Stimulated activated CD8-positive, alpha-beta memory T cell treated with anti-CD3 and anti-CD28 coated beads, Interleukin-4, amount 100 ng/mL, for 24 hours (primary cell): Measurements from ENCODE around the gene CRYM.
"Not testable (repeated sequence)": the region's sequence is repeated elsewhere in the genome, so short reads cannot be mapped to it uniquely, and the experiment has no call there.

Source experiments
- DNase-seq: peaks from one replicate; pipeline ENCODE4 v3.0.0-alpha.2; 2020; ENCODE audit warnings: low read depth

The CRYM gene

GRCh38 chr16:21277045-21277926 lies 804 bp downstream of the CRYM start:
- DNase-seq, result no peak

GRCh38 chr16:21276090-21276489 lies 2.0 kb downstream of the CRYM start:
- no peak for DNase-seq

GRCh38 chr16:21275529-21275928 lies 2.6 kb downstream of the CRYM start:
- DNase-seq, result no peak

GRCh38 chr16:21274172-21274726 lies 3.8 kb downstream of the CRYM start:
- DNase-seq, result no peak

- not testable (repeated sequence) for DNase-seq
Observed at GRCh38 chr16:21272763-21273162, 5.3 kb downstream of the CRYM start.

DNA sequence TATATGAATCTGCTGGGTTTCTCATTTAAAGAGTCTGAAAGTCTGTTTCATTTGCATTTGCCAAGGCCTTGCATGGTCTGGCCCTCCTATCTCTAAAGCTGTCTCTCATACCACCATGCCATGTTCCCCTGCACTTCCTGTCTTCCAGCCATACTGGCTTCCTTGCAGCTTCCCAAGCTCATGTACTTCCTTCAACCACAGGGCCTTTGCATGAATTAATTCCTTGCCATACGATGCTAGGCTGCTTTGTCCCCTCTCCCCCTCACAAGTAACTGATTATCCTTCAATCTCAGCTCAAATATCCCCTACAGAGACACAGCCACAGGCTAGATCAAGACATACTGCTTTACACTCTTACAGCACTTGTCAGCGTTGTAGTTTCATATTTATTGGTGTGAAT lies 5.8 kb downstream of the CRYM start:
- no peak for DNase-seq

GRCh38 chr16:21268236-21268635 lies 9.9 kb downstream of the CRYM start:
- DNase-seq, result no peak

DNA sequence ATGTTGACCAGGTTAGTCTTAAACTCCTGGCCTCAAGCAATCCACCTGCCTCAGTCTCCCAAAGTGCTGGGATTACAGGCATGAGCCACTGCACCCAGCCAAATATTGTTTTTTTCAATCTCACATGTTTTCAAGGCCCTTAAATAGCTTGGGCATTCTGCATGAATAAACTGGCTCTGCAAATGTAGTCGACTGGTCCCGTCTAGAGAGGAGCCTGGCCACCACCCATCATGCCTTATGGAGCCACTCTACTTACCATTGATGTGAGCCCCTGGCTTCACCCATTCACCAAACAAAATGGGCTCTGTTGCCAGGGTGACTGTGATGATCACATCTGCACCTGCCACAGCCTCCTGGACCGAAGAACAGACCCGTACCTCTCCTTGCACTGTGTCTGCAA lies 10.8 kb downstream of the CRYM start:
- no peak for DNase-seq

- no peak for DNase-seq
Observed at GRCh38 chr16:21265104-21265837, 12.8 kb downstream of the CRYM start.

GRCh38 chr16:21264571-21265036 lies 13.5 kb downstream of the CRYM start:
- no peak for DNase-seq

DNA sequence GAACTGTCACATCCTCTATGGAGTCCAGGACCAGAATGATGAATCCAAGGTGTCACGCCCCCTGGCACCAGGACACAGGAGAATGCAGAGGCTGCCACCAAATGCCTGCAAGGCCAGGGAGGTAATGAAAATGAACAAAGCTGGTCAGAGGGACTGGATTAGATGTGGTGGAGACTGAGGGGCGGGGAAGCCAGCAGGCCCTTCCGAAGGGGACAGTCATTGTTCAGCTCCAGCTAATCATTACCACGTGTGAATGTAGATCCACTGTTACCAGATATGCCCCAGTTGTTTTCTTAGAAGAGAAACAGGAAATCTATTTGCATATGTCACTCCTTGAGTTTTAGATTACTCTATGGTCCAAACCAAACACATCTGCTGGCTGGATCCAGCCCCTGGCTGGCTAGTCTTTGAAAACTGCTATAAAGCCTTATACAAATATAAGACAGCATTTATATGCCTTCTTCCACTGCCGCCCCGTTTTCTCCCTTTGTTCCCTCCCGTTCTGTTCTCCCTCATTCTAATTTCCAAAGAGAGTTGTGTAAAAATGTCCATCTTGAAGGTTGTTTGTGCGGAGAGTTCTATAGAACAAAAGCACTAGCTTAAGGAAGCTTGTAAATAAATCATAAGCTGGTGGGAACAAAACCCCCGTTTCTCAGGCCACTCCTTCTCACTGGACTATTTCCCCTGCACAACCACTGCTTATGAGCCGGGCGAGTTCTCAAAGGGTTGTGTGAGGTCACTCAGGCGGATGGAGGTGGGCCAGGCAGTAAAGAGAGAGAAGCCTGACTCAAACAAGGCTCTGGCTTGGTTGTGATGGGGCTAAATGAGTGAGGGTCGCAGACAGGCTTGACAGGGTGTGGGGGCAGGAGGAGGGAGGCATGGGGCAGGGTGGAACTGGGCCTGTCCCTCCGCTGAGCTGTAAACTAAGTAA lies 14.2 kb downstream of the CRYM start:
- DNase-seq, result no peak

DNA sequence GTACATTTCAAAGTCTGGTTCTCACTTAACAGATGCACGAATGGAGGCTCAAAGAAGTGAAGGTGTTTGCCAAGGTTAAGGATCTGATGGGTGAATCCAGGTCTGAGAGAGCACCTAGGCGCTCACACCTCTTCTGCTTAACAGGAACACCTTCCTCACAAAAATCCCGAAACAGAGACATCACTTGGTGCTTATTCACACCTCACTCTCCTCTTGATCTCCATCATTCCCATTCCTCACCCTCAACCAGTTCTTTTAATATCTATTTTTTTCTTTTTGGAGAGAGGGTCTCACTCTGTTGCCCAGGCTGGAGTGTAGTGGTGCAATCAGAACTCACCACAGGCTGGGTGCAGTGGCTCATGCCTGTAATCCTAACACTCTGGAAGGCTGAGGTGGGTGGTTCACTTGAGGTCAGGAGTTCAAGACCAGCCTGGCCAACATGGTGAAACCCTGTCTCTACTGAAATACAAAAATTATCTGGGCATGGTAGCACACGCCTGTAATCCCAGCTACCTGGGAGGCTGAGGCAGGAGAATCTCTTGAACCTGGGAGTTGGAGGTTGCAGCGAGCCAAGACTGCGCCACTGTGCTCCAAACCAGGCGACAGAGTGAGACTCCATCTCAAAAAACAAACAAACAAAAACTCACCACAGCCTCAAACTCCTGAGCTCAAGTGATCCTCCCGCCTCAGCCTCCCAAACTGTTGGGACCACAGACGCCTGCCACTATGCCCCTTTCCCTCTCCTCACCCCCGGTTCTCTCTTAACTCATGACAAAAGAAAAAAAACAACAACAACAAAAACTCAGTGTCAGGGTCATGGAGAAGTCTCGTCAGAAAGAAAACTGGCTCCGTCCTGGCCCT lies 15.1 kb downstream of the CRYM start:
- no peak for DNase-seq

- DNase-seq, result no peak
Observed at GRCh38 chr16:21260870-21261791, 17.0 kb downstream of the CRYM start.

DNA sequence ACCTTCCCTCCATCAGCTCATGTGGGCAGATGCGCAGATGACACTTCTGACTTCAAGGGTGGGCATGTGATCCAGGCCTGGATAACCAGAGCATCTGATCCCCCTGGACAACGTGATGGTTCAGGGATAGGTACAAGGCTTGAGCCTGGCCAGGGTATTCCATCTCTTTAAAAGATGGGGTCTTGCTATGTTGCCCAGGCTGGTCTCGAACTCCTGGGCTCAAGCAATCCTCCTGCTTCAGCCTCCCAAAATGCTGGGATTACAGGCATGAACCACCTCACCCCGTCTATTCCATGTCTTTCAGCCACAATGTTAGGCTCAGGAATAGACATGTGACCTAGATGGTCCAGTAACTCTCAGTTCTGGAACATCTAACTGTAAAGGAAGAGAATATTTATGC lies 20.8 kb downstream of the CRYM start:
- DNase-seq, result no peak

- no peak for DNase-seq
Observed at GRCh38 chr16:21256636-21257035, 21.5 kb downstream of the CRYM start.

DNA sequence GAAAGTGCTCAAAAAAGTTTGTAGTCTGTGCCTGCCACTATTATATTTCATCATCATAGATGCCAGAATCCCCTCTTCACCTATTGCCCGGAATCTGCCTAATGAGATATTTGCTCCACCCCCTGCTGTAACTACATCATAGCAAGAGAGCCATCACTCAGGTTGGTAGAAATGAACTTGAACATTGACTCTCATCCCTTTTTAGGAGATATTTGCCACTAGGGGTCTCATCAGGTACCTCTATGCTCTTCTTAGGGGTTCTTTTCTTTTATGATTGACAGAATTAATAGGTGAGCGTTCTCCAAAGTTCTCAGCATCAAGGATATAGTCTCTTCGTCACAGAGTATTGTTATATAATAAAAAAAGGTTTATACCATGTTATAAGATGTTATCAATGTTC lies 24.6 kb downstream of the CRYM start:
- no peak for DNase-seq

DNA sequence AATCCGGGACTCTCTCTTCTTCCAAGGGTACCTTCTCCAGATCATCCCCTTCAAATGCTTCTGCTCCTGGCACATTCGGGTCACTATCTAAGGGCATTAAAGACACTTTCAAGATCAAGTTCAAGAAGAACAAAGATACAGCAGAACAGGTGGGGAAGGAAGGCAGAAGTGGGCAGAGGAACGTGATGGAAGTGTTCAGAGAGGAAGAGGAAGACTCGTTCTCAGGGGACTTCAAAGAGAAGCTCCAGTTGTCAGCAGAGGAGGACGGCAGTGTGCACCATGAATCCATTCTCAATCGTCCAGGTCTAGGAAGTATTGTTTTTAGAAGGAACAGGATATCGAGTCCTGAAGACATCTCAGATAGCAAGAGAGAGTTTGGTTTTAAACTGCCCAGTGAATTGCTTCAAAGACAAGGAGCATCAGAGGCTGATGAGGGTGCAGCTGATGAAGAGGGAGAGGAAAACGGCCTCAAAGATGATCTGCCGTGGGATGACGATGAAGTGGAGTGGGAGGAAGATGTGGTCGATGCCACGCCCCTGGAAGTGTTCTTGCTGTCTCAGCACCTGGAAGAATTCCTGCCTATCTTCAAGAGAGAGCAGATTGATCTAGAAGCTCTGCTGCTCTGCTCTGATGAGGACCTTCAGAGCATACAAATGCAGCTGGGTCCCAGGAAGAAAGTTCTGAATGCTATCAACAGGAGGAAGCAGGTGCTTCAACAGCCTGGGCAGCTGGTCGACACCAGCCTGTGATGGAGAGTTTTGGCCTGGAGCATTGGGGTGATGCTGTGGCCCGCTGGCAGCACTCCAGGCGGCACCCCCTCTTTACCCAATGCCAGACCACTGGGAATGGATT lies 27.8 kb downstream of the CRYM start:
- DNase-seq, result no peak

- not testable (repeated sequence) for DNase-seq
Observed at GRCh38 chr16:21248179-21248578, 29.9 kb downstream of the CRYM start.
